HCEC 1CT (cell line): ENCODE results near the gene NKPD1.

Experiments used
- DNase-seq: peaks from one replicate; pipeline ENCODE4 v3.0.0-alpha.2; 2017

NKPD1 gene

GRCh38 chr19:45160870-45161737, at the start of gene NKPD1:
NKPD1 (minus strand) TSS chr19:45160982; CDS start chr19:45160150, 832 bp downstream.
- DNase-seq: no peak

- no peak for DNase-seq
Observed at GRCh38 chr19:45206328-45206727, 45.5 kb upstream of the NKPD1 start.

GRCh38 chr19:45205810-45206209, 45.0 kb upstream of the NKPD1 start:
- no peak for DNase-seq

GRCh38 chr19:45202637-45203036, 41.9 kb upstream of the NKPD1 start:
- no peak for DNase-seq

- no peak for DNase-seq
Observed at GRCh38 chr19:45200568-45200967, 39.8 kb upstream of the NKPD1 start.

GRCh38 chr19:45195764-45196163, 35.0 kb upstream of the NKPD1 start:
- no peak for DNase-seq

- DNase-seq: no peak
Observed at GRCh38 chr19:45191375-45191774, 30.6 kb upstream of the NKPD1 start.

- DNase-seq: no peak
Observed at GRCh38 chr19:45189971-45190370, 29.2 kb upstream of the NKPD1 start.

- no peak for DNase-seq
Observed at GRCh38 chr19:45187421-45188100, 26.8 kb upstream of the NKPD1 start.

- DNase-seq: no peak
Observed at GRCh38 chr19:45186509-45187334, 25.9 kb upstream of the NKPD1 start.

- DNase-seq: no peak
Observed at GRCh38 chr19:45184115-45184514, 23.3 kb upstream of the NKPD1 start.

- DNase-seq: no peak
Observed at GRCh38 chr19:45182758-45183157, 22.0 kb upstream of the NKPD1 start.

- DNase-seq: no peak
Observed at GRCh38 chr19:45180936-45181335, 20.2 kb upstream of the NKPD1 start.

GRCh38 chr19:45179892-45180370, 19.1 kb upstream of the NKPD1 start:
- no peak for DNase-seq

- peak; percentile 29 for DNase-seq
Observed at GRCh38 chr19:45179072-45179891, 18.5 kb upstream of the NKPD1 start.

GRCh38 chr19:45178262-45179071, 17.7 kb upstream of the NKPD1 start, which contains the start of gene BLOC1S3:
BLOC1S3 (plus strand) TSS chr19:45178784; CDS start chr19:45179297, 513 bp downstream.
- peak; percentile 100 for DNase-seq

- DNase-seq: peak; percentile 88
Observed at GRCh38 chr19:45177817-45178261, 17.1 kb upstream of the NKPD1 start, which contains the start of gene TRAPPC6A. TRAPPC6A (minus strand) TSS chr19:45178237; CDS start chr19:45178218, 19 bp downstream.

- peak; percentile 20 for DNase-seq
Observed at GRCh38 chr19:45175515-45176345, 14.9 kb upstream of the NKPD1 start.

- peak; percentile 21 for DNase-seq
Observed at GRCh38 chr19:45173816-45174215, 13.0 kb upstream of the NKPD1 start.

GRCh38 chr19:45172611-45173208, 11.9 kb upstream of the NKPD1 start:
- DNase-seq: no peak
